H9 (cell line): ENCODE data around the gene ECD. TPM values are rescaled to one million over a fixed set of nuclear protein-coding genes. Genes with fewer than 3 reads are reported as not detected.

ENCODE experiments used
- DNase-seq: peaks from one replicate; pipeline ENCODE4 v3.0.0-alpha.2; 2017
- H2AFZ ChIP-seq: one replicate; pipeline ENCODE4 v1.6.1; 2013; ENCODE audit warnings: mild to moderate bottlenecking, low read length, control low read depth, moderate library complexity
- H2AK5ac ChIP-seq: 2 replicates; pipeline ENCODE4 v1.6.1; 2013; ENCODE audit warnings: low read length, control low read depth, mixed read lengths; ENCODE audit not compliant: insufficient read length
- H2BK120ac ChIP-seq: one replicate; pipeline ENCODE4 v1.6.1; 2013; ENCODE audit warnings: low read depth, mild to moderate bottlenecking, low read length, control low read depth, inconsistent platforms; ENCODE audit not compliant: poor library complexity, severe bottlenecking
- H2BK12ac ChIP-seq: 2 replicates; pipeline ENCODE4 v1.6.1; 2013; ENCODE audit warnings: low read length, control low read depth, mixed read lengths, low read depth; ENCODE audit not compliant: insufficient read length
- H2BK15ac ChIP-seq: 2 replicates; pipeline ENCODE4 v1.6.1; 2013; ENCODE audit warnings: low read depth, low read length, control low read depth
- H2BK20ac ChIP-seq: one replicate; pipeline ENCODE4 v1.6.1; 2013; ENCODE audit warnings: low read depth, mild to moderate bottlenecking, low read length, control low read depth, inconsistent platforms; ENCODE audit not compliant: poor library complexity, severe bottlenecking
- H2BK5ac ChIP-seq: 2 replicates; pipeline ENCODE4 v1.6.1; 2013; ENCODE audit warnings: low read length, control low read depth, mixed read lengths; ENCODE audit not compliant: insufficient read length
- H3K14ac ChIP-seq: 2 replicates; pipeline ENCODE4 v1.6.1; 2013; ENCODE audit warnings: low read length, control low read depth; ENCODE audit not compliant: insufficient read depth
- H3K18ac ChIP-seq: 2 replicates; pipeline ENCODE4 v1.6.1; 2013; ENCODE audit warnings: low read depth, mild to moderate bottlenecking, mixed read lengths, low read length, control low read depth; ENCODE audit not compliant: insufficient read length
- H3K23ac ChIP-seq: 2 replicates; pipeline ENCODE4 v1.6.1; 2013; ENCODE audit warnings: low read length, control low read depth, mixed read lengths, low read depth; ENCODE audit not compliant: insufficient read length
- H3K23me2 ChIP-seq: 2 replicates; pipeline ENCODE4 v1.6.1; 2013; ENCODE audit warnings: low read depth, mild to moderate bottlenecking, mixed read lengths, low read length, control low read depth; ENCODE audit not compliant: insufficient read length, poor library complexity, severe bottlenecking
- H3K27ac ChIP-seq: 2 replicates; pipeline ENCODE4 v1.5.1; 2013; ENCODE audit warnings: low read length, control low read depth, mixed read lengths, low read depth; ENCODE audit not compliant: insufficient read length
- H3K27me3 ChIP-seq: 2 replicates; pipeline ENCODE4 v1.6.1; 2013; ENCODE audit warnings: low read length, control low read depth, inconsistent platforms; ENCODE audit not compliant: insufficient read depth
- H3K4ac ChIP-seq: 2 replicates; pipeline ENCODE4 v1.6.1; 2013; ENCODE audit warnings: low read depth, mild to moderate bottlenecking, control low read depth, inconsistent platforms, low read length, moderate library complexity
- H3K4me1 ChIP-seq: 2 replicates; pipeline ENCODE4 v1.6.1; 2013; ENCODE audit warnings: low read length, control low read depth, inconsistent platforms; ENCODE audit not compliant: insufficient read depth
- H3K4me2 ChIP-seq: 2 replicates; pipeline ENCODE4 v1.6.1; 2013; ENCODE audit warnings: low read length, control low read depth, mixed read lengths; ENCODE audit not compliant: insufficient read length, insufficient read depth
- H3K56ac ChIP-seq: 2 replicates; pipeline ENCODE4 v1.6.1; 2013; ENCODE audit warnings: low read depth, mild to moderate bottlenecking, mixed read lengths, low read length, control low read depth; ENCODE audit not compliant: insufficient read length
- H3K79me1 ChIP-seq: 2 replicates; pipeline ENCODE4 v1.6.1; 2013; ENCODE audit warnings: low read depth, mild to moderate bottlenecking, moderate library complexity, low read length, control low read depth, inconsistent platforms; ENCODE audit not compliant: insufficient read depth, poor library complexity, severe bottlenecking
- H3K79me2 ChIP-seq: 2 replicates; pipeline ENCODE4 v1.6.1; 2013; ENCODE audit warnings: low read length, control low read depth, inconsistent platforms; ENCODE audit not compliant: insufficient read depth
- H3K9ac ChIP-seq: 2 replicates; pipeline ENCODE4 v1.6.1; 2013; ENCODE audit warnings: low read length, control low read depth, mixed read lengths; ENCODE audit not compliant: insufficient read length; ENCODE audit errors: extremely low read depth
- H3K9me3 ChIP-seq: one replicate; pipeline ENCODE4 v1.6.1; 2013; ENCODE audit warnings: low read depth, low read length, inconsistent platforms; ENCODE audit not compliant: control insufficient read depth
- H3T11ph ChIP-seq: one replicate; pipeline ENCODE4 v1.6.1; 2013; ENCODE audit warnings: mild to moderate bottlenecking, low read length, control low read depth, inconsistent platforms
- H4K20me1 ChIP-seq: one replicate; pipeline ENCODE4 v1.6.1; 2013; ENCODE audit not compliant: control insufficient read depth, insufficient read length, insufficient read depth
- H4K5ac ChIP-seq: 2 replicates; pipeline ENCODE4 v1.6.1; 2013; ENCODE audit warnings: low read depth, mild to moderate bottlenecking, mixed read lengths, low read length, control low read depth; ENCODE audit not compliant: insufficient read length
- H4K8ac ChIP-seq: replicated peaks from 2 replicates; pipeline ENCODE4 v1.6.1; 2013; ENCODE audit warnings: low read length, control low read depth, mixed read lengths, low read depth; ENCODE audit not compliant: insufficient read length
- H4K91ac ChIP-seq: 2 replicates; pipeline ENCODE4 v1.6.1; 2013; ENCODE audit warnings: low read depth, mild to moderate bottlenecking, moderate library complexity, mixed read lengths, low read length, control low read depth; ENCODE audit not compliant: insufficient read length
- H3K27ac Mint-ChIP-seq, 3 experiments: 2 replicates in 2 of 3; 3 replicates in 1 of 3; pipeline ENCODE4 v1.8.0; 2020 to 2021; ENCODE audit warnings: mixed read lengths in 3 of 3, mild to moderate bottlenecking in 1 of 3, moderate library complexity in 1 of 3
- H3K27me3 Mint-ChIP-seq: 2 replicates; pipeline ENCODE4 v1.8.0; 2021; ENCODE audit warnings: low read depth, mild to moderate bottlenecking, moderate library complexity, mixed read lengths
- H3K36me3 Mint-ChIP-seq, 3 experiments: 2 replicates in 2 of 3; 3 replicates in 1 of 3; pipeline ENCODE4 v1.8.0; 2020 to 2021; ENCODE audit warnings: low read depth in 3 of 3, mixed read lengths in 3 of 3; ENCODE audit not compliant: insufficient read depth in 1 of 3
- H3K4me1 Mint-ChIP-seq, 2 experiments: 2 replicates each; pipeline ENCODE4 v1.8.0; 2020; ENCODE audit warnings: mixed read lengths in 2 of 2
- H3K4me3 Mint-ChIP-seq, 2 experiments: 2 replicates in 1 of 2; 3 replicates in 1 of 2; pipeline ENCODE4 v1.8.0; 2020 to 2021; ENCODE audit warnings: mild to moderate bottlenecking in 2 of 2, mixed read lengths in 2 of 2, moderate library complexity in 1 of 2
- H3K9me3 Mint-ChIP-seq, 2 experiments: 2 replicates in 1 of 2; 3 replicates in 1 of 2; pipeline ENCODE4 v1.8.0; 2020; ENCODE audit warnings: mild to moderate bottlenecking in 2 of 2, mixed read lengths in 2 of 2, moderate library complexity in 1 of 2
- WGBS: extraction: QIAGEN DNeasy Blood & Tissue Kit; methylation state at CpG from one replicate; pipeline ENCODE4 v1.1.7; 2013; ENCODE audit warnings: missing lambda C conversion rate, low lambda C conversion rate, mixed read lengths; ENCODE audit not compliant: insufficient read length; ENCODE audit errors: extremely low coverage; 5-methylcytosine and 5-hydroxymethylcytosine counted together
- total RNA-seq: library from RNA; stranded (reverse); gene quantifications from 2 replicates; pipeline ENCODE4 v1.2.1, GENCODE V29; 2021
- TF ChIP-seq, protein P1 (sequence below): fragments of 200-600 bp; sonication (generic); conservative IDR thresholded peaks from 3 replicates; pipeline ENCODE4 v1.8.0; 2021; ENCODE audit warnings: antibody characterized with exemption, mild to moderate bottlenecking

ECD gene
- total RNA-seq, 1 experiment from 2014 or later = 41.6 TPM

DNA sequence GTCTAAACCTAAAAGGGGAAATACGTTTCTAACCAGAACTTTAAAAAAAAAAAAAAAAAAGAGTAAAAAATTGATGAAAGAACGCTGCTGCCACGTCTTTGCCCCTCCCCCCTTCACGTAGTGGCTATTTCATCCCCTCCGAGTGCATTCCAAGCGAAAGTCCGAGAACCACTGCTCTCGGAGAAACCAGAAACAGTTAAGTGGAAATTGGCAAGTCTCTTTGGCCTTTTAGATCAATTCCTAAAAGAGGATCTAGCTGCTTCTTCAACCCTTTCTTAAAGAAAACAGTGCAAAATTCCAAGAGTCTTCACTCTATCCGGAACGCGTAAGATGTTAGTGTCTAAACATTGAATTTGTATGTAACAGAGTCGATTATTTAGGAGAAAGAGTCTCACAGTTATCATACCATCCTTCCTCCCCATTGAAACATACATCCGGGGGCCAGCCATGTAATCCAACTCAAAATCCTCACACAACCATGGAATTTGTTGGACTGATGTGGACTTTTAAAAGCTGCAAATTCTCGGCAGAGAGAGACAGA lies 72.3 kb downstream of the ECD start:
- Histone ChIP-seq H2BK15ac (no peak overlapping the region), H3K23me2 (peaks cover 7% of the 10 kb centered on the region), H2BK20ac (no peak overlapping the region), H3K79me2 (no peaks in the 10 kb centered on the region), H3K9me3 (no peaks in the 10 kb centered on the region), H2BK5ac (no peak overlapping the region), H3K4me1 (no peaks in the 10 kb centered on the region), H2BK12ac (no peak overlapping the region), H2AK5ac (no peak overlapping the region), H2AFZ (no peak overlapping the region), H3K9ac (peak overlapping the region; percentile 73), H3K56ac (no peak overlapping the region), H4K91ac (no peak overlapping the region), H3K27me3 (no peaks in the 10 kb centered on the region), H3K18ac (no peak overlapping the region), H3K23ac (no peak overlapping the region), H2BK120ac (no peak overlapping the region), H4K8ac (no peak overlapping the region), H3K27ac (no peak overlapping the region), H4K20me1 (no peaks in the 10 kb centered on the region), H3K4ac (no peak overlapping the region), H3K4me2 (peak overlapping the region; percentile 78), H3K79me1 (no peaks in the 10 kb centered on the region), H3K14ac (peak overlapping the region; percentile 84; the same call in 1 of the 2 replicates), H4K5ac (no peak overlapping the region), H3T11ph (no peak overlapping the region)
- peak overlapping the region; percentile 83 to 98 (median 87); a peak in 6 of 7 replicates for H3K27ac Mint-ChIP-seq
- peaks cover 18 to 21% of the 10 kb centered on the region in 2 experiments for H3K4me1 Mint-ChIP-seq
- peak overlapping the region; percentile 94 to 95 for H3K4me3 Mint-ChIP-seq
- TF ChIP-seq, protein P1, sequence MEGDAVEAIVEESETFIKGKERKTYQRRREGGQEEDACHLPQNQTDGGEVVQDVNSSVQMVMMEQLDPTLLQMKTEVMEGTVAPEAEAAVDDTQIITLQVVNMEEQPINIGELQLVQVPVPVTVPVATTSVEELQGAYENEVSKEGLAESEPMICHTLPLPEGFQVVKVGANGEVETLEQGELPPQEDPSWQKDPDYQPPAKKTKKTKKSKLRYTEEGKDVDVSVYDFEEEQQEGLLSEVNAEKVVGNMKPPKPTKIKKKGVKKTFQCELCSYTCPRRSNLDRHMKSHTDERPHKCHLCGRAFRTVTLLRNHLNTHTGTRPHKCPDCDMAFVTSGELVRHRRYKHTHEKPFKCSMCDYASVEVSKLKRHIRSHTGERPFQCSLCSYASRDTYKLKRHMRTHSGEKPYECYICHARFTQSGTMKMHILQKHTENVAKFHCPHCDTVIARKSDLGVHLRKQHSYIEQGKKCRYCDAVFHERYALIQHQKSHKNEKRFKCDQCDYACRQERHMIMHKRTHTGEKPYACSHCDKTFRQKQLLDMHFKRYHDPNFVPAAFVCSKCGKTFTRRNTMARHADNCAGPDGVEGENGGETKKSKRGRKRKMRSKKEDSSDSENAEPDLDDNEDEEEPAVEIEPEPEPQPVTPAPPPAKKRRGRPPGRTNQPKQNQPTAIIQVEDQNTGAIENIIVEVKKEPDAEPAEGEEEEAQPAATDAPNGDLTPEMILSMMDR = no peak
- no peaks in the 10 kb centered on the region for H3K9me3 Mint-ChIP-seq
- DNase-seq = no peak
- no peaks in the 10 kb centered on the region for H3K36me3 Mint-ChIP-seq
- H3K27me3 Mint-ChIP-seq = no peaks in the 10 kb centered on the region
- WGBS = no CpG with 5 or more reads among the region's 14 CpGs
